HG03135 (cell line): ENCODE measurements around the gene EIF5.
A peak's percentile ranks its signal among the peaks of the same experiment; 100 is the strongest.
"Not testable (repeated sequence)": the region's sequence is repeated elsewhere in the genome, so short reads cannot be mapped to it uniquely, and the experiment has no call there.

Experiments
- ATAC-seq: cut with Tn5 transposase; IDR thresholded peaks from one replicate; pipeline ENCODE4 v1.9.1; 2021; ENCODE audit warnings: mild to moderate bottlenecking, moderate library complexity; ENCODE audit not compliant: unreplicated experiment

The EIF5 gene

GRCh38 chr14:103332143-103332919, 1.7 kb upstream of the EIF5 start:
- no peak for ATAC-seq

GRCh38 chr14:103334644-103335622, 896 bp downstream of the EIF5 start:
- peak; percentile 25 for ATAC-seq

- no peak for ATAC-seq
Observed at GRCh38 chr14:103336191-103336590, 2.2 kb downstream of the EIF5 start.

GRCh38 chr14:103337794-103338193, 3.8 kb downstream of the EIF5 start:
- no peak for ATAC-seq

- ATAC-seq = no peak
Observed at GRCh38 chr14:103339561-103339960, 5.5 kb downstream of the EIF5 start.

GRCh38 chr14:103340480-103341212, 6.6 kb downstream of the EIF5 start:
- ATAC-seq = no peak

- no peak for ATAC-seq
Observed at GRCh38 chr14:103341250-103342129, 7.5 kb downstream of the EIF5 start.

GRCh38 chr14:103343164-103343879, 9.3 kb downstream of the EIF5 start:
- no peak for ATAC-seq

GRCh38 chr14:103343905-103344797, 10.1 kb downstream of the EIF5 start:
- no peak for ATAC-seq

GRCh38 chr14:103346286-103346685, 12.2 kb downstream of the EIF5 start:
- no peak for ATAC-seq

- no peak for ATAC-seq
Observed at GRCh38 chr14:103347091-103347815, 13.2 kb downstream of the EIF5 start.

- no peak for ATAC-seq
Observed at GRCh38 chr14:103348154-103348553, 14.1 kb downstream of the EIF5 start.

GRCh38 chr14:103349982-103350381, 15.9 kb downstream of the EIF5 start:
- ATAC-seq = no peak

GRCh38 chr14:103353362-103353761, 19.3 kb downstream of the EIF5 start:
- ATAC-seq = no peak

GRCh38 chr14:103354141-103354540, 20.1 kb downstream of the EIF5 start:
- no peak for ATAC-seq

- ATAC-seq = no peak
Observed at GRCh38 chr14:103356024-103356682, 22.1 kb downstream of the EIF5 start.

- not testable (repeated sequence) for ATAC-seq
Observed at GRCh38 chr14:103357552-103357951, 23.5 kb downstream of the EIF5 start.
